AG10803 (cell line): ENCODE results near the gene KMT5C.

Experiments
- DNase-seq: peaks from one replicate; pipeline ENCODE4 v3.0.0; 2010; ENCODE audit warnings: low read depth
- H3K4me3 ChIP-seq: 2 replicates; pipeline ENCODE4 v1.5.1; 2011; ENCODE audit warnings: mild to moderate bottlenecking, low read length, control low read depth
- TF ChIP-seq, protein P1 (sequence below): conservative IDR thresholded peaks from 2 replicates; pipeline ENCODE4 v1.5.1; 2011; ENCODE audit warnings: mild to moderate bottlenecking, low read length, control low read depth, inconsistent platforms

Gene KMT5C

DNA sequence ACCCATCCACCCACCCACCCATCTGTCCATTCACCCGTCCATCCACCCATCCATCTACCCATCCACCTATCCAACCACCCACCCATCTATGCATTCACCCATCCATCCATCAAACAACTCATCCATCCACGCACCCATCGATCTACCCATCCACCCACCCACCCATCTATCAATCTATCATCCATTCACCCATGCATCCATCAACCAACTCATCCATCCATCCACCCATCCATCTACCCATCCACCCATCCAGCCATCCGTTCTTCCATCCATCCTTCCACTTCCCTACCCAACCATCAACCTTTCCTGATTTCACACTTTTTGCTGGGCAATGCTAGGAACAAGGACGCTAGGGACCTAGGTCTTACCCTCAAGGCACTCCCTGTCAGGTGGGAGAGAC lies 42.3 kb downstream of the KMT5C start:
- H3K4me3 ChIP-seq, result no peak overlapping the region
- DNase-seq, result no peak
- TF ChIP-seq, protein P1, sequence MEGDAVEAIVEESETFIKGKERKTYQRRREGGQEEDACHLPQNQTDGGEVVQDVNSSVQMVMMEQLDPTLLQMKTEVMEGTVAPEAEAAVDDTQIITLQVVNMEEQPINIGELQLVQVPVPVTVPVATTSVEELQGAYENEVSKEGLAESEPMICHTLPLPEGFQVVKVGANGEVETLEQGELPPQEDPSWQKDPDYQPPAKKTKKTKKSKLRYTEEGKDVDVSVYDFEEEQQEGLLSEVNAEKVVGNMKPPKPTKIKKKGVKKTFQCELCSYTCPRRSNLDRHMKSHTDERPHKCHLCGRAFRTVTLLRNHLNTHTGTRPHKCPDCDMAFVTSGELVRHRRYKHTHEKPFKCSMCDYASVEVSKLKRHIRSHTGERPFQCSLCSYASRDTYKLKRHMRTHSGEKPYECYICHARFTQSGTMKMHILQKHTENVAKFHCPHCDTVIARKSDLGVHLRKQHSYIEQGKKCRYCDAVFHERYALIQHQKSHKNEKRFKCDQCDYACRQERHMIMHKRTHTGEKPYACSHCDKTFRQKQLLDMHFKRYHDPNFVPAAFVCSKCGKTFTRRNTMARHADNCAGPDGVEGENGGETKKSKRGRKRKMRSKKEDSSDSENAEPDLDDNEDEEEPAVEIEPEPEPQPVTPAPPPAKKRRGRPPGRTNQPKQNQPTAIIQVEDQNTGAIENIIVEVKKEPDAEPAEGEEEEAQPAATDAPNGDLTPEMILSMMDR, result no peak

DNA sequence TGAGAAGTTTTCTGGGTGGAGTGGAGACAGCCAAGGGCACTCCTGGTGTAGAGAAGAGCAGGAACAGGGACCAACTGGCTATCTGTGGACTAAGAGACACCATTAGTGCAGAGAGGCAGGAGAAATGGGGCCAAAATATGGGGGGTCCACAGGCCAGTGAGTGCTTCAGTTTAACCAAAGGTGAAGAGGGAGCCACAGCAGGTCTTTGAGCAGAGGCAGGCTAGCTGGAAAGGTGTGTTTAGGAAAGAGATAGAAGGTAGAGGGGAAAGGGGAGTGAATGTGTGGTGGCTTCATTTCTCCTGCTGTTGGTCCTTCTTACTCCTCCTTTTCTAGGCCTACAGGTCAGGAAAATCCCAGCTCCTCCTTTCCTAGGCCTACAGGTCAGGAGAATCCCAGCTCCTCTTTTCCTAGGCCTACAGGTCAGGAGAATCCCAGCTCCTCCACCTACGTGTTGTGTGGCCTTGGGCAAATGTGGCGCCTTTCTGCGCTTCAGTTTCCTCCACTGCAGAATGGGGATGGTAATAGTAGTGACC lies 42.9 kb downstream of the KMT5C start:
- no peak for DNase-seq
- H3K4me3 ChIP-seq, result no peak overlapping the region
- TF ChIP-seq, protein P1, result no peak

DNA sequence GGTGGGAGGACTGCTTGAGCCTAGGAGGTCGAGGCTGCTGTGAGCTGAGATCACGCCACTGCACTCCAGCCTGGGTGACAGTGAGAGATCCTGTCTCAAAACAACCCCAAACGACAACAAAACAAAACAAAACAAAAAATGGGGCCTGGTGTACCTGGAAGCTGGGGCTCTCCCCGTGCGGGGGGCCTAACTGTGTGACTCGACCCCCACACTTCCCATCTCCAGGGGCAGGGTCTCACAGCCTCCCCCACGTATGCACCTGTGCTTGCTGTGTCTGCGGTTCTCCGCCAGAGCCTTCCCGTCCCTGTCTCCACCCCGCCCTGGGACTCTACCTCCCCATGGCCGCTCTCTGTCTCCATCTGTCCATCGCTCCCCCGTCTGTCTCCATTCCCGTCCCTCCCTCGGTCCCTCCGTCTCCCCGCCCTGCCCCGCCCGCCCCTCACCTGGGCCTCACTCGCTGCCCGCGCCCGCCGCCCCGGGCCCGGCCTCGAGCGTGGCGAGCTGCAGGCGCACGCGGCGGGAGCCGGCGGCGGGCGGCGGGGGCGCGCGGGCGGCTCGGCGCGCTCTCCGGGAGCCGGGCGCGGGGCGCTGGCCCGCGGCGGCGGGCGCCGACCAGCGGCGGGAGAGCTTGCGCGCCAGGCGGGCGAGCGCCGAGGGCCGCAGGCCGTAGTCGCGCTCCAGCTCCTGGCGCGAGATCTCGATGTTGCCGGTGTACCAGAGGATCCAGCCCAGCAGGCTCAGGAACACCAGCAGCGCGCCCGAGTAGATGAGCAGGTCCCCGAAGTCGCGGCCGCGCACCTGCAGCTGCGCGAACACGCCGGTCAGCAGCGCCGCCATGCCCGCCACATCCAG lies 43.8 kb downstream of the KMT5C start:
- TF ChIP-seq, protein P1, result no peak; the same call in 1 of the 2 replicates
- H3K4me3 ChIP-seq, result peak overlapping the region; percentile 55
- DNase-seq, result peak; percentile 62

DNA sequence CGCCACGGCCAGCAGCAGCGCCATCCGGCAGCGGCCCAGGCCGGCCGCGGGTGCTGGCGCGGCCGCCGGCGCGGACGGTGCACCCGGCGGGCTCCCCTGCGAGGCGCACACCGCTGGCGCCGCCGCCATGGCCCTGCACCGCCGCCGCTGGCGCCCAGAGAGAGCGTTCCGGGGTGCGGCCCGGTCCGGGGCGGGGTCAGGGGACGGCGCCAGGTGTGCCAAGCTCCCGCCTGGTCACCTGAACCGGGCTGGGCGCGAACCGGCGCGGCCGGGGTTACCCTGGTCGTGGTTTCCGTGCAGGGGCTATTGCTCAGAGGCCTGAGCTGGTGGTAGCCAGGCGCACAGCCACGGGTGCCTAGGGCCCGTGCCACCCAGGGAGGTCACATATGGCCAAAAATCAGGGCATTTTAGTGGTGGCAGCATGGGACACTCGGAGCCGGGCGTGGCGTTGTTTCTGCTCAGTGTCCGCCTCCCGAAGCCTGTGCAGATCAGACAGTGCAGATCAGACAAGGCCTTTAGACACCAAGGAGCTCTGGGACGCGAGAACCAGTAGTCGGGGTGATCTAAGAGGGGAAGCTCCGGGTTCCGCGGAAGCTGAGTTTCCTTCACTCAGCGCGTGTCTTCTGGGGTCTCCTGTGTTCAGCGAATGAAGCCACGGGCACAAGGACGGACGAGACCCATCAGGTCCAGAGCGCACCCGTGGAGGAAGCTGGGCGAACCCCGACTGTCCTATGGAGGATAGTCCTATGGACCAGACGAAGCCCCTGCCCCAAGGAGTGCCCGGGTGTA lies 44.6 kb downstream of the KMT5C start, which contains the start of gene TMEM238:
TSS of gene TMEM238 (minus strand) at position 162 of the 789 bp plus-strand sequence. CDS start at position 129, 33 bp downstream.
- no peak for DNase-seq
- TF ChIP-seq, protein P1, result no peak
- H3K4me3 ChIP-seq, result peak within 1 kb of the TSS; percentile 60

DNA sequence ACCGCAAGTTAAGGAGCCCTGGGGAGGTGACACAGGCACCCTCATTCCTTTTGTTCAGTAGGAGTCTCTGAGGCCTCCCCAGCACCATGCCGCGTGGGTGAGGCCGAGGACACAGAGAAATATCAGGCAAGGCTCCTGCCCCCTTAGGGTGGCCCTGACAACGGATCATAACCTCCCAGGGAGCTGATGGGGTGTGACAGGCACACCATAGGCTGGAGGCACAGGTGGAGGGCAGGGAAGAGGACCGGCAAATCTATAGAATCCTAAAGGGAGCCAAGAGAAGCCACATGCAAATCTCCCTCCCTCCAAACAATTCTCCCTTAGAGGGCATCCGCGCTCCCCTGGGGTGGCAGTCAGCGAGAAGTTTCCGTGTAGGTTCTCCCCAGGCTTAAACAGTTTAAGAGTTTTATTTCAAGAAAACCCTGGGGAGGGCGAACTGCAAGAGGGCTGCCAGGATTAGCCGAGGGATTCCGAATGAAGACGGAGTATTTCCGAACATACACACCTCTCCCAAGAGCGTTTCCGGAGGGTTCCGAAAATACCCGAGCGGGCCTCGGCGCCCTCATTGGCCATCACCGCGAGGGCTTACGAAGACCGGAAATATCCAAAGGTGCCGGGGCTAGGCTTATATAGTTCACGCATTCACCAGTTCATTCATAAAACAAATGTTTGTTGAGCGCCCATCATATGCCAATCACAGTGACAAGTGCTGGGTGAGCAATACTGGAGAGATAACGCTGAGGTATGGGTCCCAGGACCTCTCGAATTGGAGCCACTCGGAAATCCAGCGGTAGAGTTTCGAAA lies 45.4 kb downstream of the KMT5C start:
- DNase-seq, result peak; percentile 93
- H3K4me3 ChIP-seq, result peak overlapping the region; percentile 60
- TF ChIP-seq, protein P1, result no peak

DNA sequence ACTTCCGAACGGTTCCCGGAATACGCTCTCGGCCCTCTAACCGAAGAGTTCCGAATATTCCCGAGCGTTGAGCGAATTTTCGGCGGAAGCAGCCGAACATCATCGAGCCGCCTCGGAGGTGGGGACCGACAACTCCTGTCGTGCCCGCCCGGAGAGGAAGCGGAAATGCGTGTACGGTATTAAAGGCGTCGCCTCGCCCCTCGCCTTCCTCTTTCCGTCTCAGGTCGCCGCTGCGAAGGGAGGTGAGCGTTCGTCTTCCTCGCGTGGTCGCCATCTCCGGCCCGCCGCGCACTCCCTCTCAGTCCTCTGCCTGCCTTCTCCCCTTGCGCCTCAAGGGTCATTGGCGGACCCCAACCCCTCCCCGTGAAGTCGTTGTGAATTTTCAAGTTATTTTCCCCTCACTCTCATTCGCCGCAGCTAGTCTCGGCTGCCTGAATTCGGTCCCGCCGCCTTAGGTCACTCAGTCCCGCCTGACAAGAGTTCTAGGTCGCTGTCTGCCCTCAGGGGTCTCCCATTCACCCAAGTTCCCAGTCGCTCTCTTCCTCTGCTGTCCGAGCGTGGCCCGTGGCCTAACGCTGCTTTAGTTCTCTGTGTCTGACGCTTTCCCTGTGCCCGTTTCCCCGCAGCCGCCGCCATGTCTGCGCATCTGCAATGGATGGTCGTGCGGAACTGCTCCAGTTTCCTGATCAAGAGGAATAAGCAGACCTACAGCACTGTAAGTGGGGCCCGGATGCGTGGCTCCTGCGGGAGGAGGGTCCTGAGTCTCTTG lies 46.2 kb downstream of the KMT5C start, which contains the start of gene RPL28:
TSS of gene RPL28 (plus strand) at position 209 of the 769 bp plus-strand sequence. CDS start at position 635, 426 bp downstream.
- peak within 1 kb of the TSS; percentile 98 for H3K4me3 ChIP-seq
- DNase-seq, result peak; percentile 96
- TF ChIP-seq, protein P1, result no peak
